Stimulated activated CD4-positive, alpha-beta T cell treated with anti-CD3 and anti-CD28 coated beads, Interleukin-4, amount 100 ng/mL, for 24 hours (primary cell): ENCODE data around the gene ERICH2.

Source experiments
- DNase-seq: peaks from one replicate; pipeline ENCODE4 v3.0.0-alpha.2; 2020

Gene ERICH2

GRCh38 chr2:170846314-170846713, 76.1 kb downstream of the ERICH2 start:
- DNase-seq, result no peak

DNA sequence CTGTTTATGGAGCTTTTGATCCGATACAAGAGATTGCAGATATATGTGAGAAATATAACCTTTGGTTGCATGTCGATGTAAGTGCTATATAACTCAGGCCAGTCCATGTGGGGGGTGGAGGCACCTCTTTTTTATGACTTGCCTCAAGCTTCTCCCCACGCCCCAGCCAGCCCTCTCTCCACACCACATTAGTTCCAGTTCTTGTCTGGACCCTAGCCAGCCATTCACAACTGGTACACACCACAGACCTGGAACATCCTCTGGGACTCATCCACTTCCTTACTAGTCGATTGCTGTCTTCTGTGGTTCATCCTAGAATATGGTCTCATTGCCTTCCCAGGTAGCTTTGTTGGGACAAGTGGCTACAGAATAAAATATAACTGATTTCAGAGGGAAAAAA, 77.5 kb downstream of the ERICH2 start:
- DNase-seq, result no peak
